Measurements from ENCODE around the gene PLPPR1.
"Not testable (repeated sequence)": the region's sequence is repeated elsewhere in the genome, so short reads cannot be mapped to it uniquely, and the experiment has no call there.

Gene PLPPR1

GRCh38 chr9:101326035-101326434 is 297.5 kb downstream of the PLPPR1 start:
- peak overlapping the region; percentile 29; the same call in 1 of the 2 replicates for H3K27ac ChIP-seq
- no peak for TF ChIP-seq CTCF (conservative IDR thresholded peaks at IDR 0.05)
- no peak for TF ChIP-seq ZFX (IDR thresholded peaks at IDR 0.05)

GRCh38 chr9:101326501-101326900 is 298.0 kb downstream of the PLPPR1 start:
- peak overlapping the region; percentile 29; the same call in 1 of the 2 replicates for H3K27ac ChIP-seq
- TF ChIP-seq CTCF (conservative IDR thresholded peaks at IDR 0.05) (no peak), ZFX (IDR thresholded peaks at IDR 0.05) (no peak)

GRCh38 chr9:101327422-101327909 is 298.9 kb downstream of the PLPPR1 start:
- H3K27ac ChIP-seq = not testable (repeated sequence)

- H3K27ac ChIP-seq = no peak overlapping the region
- TF ChIP-seq CTCF (conservative IDR thresholded peaks at IDR 0.05) (no peak), ZFX (IDR thresholded peaks at IDR 0.05) (no peak)
These were observed 303.8 kb downstream of the PLPPR1 start for GRCh38 chr9:101332362-101332761.

GRCh38 chr9:101333490-101333889 is 305.0 kb downstream of the PLPPR1 start:
- no peak overlapping the region for H3K27ac ChIP-seq

GRCh38 chr9:101333926-101334702 is 305.6 kb downstream of the PLPPR1 start:
- TF ChIP-seq CTCF (conservative IDR thresholded peaks at IDR 0.05) (no peak), ZFX (IDR thresholded peaks at IDR 0.05) (no peak)
- H3K27ac ChIP-seq = no peak overlapping the region

More at GRCh38 chr9:101333490-101333889, 305.0 kb downstream of the PLPPR1 start:
- TF ChIP-seq CTCF (conservative IDR thresholded peaks at IDR 0.05) = no peak
- TF ChIP-seq ZFX (IDR thresholded peaks at IDR 0.05) = no peak

- TF ChIP-seq CTCF (conservative IDR thresholded peaks at IDR 0.05) (no peak), ZFX (IDR thresholded peaks at IDR 0.05) (no peak)
These were observed 307.6 kb downstream of the PLPPR1 start for GRCh38 chr9:101336091-101336490.

GRCh38 chr9:101337237-101337636 is 308.7 kb downstream of the PLPPR1 start:
- no peak for TF ChIP-seq ZFX (IDR thresholded peaks at IDR 0.05)
- TF ChIP-seq CTCF (conservative IDR thresholded peaks at IDR 0.05) = no peak

More at GRCh38 chr9:101336091-101336490, 307.6 kb downstream of the PLPPR1 start:
- H3K27ac ChIP-seq = no peak overlapping the region

More at GRCh38 chr9:101337237-101337636, 308.7 kb downstream of the PLPPR1 start:
- no peak overlapping the region for H3K27ac ChIP-seq
